GM21526 (cell line): ENCODE measurements around the gene PABPN1.
"Not testable (repeated sequence)": the region's sequence is repeated elsewhere in the genome, so short reads cannot be mapped to it uniquely, and the experiment has no call there.

Source experiments
- ATAC-seq: cut with Tn5 transposase; IDR thresholded peaks from one replicate; pipeline ENCODE4 v1.9.1; 2021; ENCODE audit warnings: moderate library complexity; ENCODE audit not compliant: unreplicated experiment, low FRiP score

The PABPN1 gene

GRCh38 chr14:23324993-23325392 is 3.7 kb downstream of the PABPN1 start:
- ATAC-seq = no peak

DNA sequence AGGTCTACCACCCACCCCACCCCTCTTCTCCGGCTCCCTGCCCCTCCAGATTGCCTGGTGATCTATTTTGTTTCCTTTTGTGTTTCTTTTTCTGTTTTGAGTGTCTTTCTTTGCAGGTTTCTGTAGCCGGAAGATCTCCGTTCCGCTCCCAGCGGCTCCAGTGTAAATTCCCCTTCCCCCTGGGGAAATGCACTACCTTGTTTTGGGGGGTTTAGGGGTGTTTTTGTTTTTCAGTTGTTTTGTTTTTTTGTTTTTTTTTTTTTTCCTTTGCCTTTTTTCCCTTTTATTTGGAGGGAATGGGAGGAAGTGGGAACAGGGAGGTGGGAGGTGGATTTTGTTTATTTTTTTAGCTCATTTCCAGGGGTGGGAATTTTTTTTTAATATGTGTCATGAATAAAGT is 4.5 kb downstream of the PABPN1 start:
- not testable (repeated sequence) for ATAC-seq

DNA sequence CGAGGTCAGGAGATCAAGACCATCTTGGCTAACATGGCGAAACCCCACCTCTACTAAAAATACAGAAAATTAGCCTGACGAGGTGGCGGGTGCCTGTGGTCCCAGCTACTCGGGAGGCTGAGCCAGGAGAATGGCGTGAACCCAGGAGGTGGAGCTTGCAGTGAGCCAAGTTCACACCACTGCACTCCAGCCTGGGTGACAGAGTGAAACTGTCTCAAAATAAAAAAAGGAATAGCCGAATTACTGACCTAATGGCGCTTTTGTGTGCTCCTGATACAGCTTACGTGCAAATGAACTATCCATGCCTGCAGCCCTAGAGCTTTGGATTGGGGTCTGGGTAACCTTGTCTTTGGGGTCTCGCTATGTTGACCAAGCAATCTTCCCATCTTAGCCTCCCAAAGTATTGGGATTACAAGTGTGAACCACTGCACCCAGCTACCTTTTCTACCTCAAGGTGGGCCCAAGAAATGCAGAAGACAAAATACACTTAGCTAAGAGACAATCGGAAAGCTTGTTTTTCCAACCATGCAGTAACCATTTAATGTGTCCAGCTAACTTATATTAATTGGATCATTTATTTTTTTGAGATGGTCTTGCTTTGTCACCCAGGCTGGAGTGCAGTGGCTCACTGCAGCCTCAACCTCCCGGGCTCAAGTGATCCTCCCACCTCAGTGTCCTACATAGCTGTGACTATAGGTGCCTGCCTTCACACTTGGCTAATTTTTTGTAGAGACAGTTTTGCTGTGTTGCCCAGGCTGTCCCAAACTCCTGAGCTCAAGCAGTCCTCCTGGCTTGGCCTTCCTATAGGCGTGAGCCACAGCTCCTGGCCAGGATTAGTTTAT is 5.5 kb downstream of the PABPN1 start:
- ATAC-seq = no peak

- no peak for ATAC-seq
Observed at GRCh38 chr14:23327947-23328744, 6.9 kb downstream of the PABPN1 start.

DNA sequence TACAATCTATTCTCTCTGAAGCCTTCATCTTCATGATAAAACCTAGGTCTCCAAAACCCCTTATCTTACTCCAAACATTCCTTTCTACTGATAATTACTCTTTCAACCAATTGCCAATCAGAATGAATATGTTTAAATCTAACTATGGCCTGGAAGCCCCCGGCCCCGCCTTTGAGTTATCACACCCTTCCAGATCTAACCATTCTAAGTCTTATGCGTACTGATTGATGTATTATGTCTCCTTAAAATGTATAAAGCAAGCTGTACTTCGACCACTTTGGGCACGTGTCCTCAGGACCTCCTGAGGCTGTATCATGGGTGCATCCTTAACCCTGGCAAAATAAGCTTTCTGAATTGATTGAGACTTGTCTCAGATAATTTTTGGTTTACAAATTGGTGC is 14.4 kb downstream of the PABPN1 start:
- ATAC-seq = no peak

DNA sequence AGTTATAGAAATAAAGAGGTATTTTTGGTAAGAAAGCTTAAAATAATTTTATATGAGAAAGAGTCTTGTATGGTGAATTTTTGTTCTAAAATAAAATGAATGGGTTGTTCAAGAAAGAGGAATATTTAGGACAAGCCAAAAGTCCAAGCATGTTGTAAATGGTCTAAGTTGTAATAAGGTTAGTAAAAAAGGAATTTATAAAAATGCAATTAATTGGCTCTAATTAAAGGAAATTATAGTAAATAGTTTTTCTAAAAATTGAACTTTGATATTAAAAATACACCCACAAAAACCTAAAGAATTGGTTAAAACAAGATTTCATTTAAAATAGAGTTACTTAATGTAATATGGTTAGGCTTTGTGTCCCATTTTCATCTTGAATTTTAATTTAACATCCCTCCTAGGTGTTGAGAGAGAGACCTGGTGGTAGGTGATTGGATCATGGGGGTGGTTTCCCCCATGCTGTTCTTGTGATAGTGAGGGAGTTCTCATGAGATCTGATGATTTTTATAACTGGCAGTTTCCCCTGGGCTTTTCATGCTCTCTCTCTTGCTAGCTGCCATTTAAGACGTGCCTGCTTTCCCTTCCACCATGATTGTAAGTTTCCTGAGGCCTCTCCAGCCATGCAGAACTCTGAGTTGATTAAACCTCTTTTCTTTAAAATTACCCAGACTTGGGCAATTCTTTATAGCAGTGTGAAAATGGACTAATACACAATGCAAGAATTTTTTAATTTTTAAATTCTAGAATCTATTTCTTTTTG is 18.4 kb downstream of the PABPN1 start:
- no peak for ATAC-seq

DNA sequence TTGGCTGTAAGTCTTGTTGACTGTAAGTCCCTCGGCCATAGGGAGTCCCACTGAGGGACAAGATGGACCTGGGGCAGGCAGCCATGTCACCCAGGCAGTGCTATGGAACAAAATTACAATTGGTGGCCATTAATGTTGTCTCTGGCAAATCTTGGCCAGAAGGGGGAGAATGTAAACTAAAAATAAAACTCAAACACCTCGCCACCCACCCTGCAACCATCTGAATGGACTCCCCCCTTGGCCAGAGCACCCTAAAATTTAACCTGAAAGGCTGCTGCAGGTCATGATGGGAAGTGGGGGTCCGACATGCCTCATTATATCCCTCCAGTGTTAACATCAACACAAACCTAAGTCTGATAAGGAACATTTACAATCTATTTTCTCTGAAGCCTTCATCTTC is 23.2 kb downstream of the PABPN1 start:
- no peak for ATAC-seq

DNA sequence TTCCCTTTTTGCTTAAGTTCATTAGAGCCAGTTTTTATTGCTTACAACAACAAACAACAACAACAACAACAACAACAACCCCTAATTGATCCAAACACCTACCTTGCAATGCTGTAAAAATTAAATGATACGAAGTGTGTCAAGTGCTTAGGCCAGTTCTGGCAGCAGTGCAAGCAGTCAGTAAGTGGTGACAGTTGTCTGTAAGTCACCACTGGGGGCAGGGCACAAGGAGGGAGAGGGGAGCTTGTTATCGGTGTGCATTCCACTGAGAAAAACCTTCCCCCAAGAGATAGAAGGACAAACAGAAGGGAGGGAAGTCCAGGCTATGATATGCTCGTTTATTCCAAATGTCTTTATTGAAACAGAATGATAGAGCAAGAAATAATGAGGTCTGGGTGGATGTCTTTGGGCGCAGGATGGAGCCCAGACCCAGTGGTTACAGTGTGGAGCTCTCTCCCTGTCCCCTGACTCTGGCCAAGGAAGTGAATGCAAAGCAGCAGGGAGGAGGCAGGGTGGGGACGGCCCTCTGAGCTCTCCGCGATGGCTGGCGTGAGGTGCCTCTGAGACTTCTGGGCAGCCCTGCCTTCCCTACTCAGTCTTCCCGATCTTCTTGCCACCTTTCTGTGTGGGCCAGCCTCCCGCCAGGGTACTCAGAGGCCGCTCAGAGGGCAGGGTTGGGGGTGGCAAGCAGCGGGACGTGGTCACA is 24.9 kb downstream of the PABPN1 start:
- no peak for ATAC-seq

- ATAC-seq = no peak
Observed at GRCh38 chr14:23346693-23347405, 25.6 kb downstream of the PABPN1 start.

- no peak for ATAC-seq
Observed at GRCh38 chr14:23347406-23348296, 26.4 kb downstream of the PABPN1 start.

DNA sequence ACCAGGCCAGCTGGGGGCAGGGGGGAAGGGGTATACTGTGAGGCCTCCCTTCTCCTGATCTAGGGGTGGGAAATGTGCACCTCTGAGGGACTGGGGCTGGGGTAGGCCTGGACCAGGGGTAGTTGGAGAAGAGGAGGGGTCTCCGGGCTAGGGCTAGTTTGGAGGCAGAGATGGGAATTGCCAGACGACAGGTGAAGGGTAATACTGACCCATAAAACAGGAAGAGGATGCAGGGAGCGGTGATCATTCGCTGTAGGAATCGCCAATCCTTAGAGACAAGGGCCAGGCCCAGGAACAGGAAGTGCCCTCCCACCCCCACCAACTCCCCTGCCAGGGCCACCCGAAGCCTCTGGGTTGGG is 27.0 kb downstream of the PABPN1 start:
- no peak for ATAC-seq

DNA sequence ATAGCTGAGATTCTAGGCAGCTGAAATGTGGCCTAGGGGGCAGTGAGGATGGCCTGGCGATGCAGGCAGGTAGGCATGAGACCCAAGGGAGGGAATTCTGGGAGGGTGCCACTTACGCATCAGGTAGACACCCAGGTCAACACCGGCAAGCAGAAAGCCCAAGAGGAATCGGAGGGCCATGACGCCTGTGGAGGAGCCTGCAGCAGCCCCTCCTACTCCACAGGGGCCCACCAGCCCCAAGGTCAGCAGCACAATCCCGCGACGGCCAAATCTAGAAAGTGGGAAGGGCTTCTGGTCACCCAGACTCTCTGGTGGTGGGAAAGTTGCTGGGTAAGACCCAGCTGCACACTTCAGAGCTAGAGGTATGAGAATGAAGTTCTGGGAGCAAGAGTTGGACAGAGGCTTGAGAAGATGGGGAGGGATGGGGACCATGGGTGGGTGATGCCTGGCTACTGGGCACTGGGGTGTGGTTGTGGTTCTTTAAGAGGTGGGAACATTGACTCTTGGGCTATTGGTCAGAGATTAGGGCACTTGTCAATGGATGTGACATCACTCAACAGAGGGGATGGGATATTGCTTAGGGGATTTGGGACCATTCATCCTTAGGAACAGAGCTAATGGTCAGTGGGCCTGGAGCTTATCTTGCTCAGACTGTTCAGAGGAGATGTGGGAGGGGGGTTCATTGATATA is 28.0 kb downstream of the PABPN1 start:
- no peak for ATAC-seq

DNA sequence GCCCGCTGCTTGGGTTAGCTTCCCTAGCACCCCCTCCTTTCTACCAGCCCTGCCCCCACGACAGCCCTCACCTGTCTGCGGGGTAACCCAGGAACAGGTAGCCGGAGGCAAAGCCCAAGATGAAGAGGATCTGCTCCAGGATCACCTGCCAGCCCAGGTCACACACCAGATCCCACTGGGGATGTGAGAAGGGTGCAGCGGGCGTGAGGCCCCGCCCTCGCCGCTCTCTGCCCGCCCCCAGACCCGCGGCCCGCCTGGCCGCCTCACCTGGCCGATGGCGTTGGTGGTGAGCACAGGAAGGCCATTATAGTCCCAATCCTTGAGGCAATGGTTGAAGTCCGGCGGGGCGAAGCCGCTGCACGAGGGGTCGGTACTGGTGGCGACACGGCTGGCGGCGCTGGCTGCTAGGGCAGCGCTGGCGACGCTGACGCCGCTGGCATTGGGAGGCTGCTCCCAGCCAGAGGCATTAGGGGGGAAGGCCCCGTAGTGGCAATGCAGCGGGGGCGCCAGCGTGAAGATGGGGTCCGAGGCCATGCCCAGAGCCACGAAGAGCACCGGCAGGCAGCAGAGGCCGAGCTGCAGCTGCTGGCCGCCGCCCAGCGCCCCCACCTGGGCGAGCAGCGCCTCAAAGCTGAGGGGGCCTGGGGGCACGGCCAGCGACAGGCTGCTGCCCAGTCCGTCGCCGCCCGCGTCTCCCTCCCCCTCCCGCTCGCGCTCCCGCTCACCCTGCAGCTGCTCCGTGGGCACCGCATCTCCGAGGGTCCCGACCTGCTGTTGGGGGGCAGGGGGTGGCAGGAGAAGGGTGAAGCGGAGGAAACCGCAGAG is 30.6 kb downstream of the PABPN1 start:
- no peak for ATAC-seq

GRCh38 chr14:23352506-23353432 is 31.5 kb downstream of the PABPN1 start, which contains the start of gene SLC22A17:
TSS of gene SLC22A17 (minus strand) at chr14:23352887.
- no peak for ATAC-seq

DNA sequence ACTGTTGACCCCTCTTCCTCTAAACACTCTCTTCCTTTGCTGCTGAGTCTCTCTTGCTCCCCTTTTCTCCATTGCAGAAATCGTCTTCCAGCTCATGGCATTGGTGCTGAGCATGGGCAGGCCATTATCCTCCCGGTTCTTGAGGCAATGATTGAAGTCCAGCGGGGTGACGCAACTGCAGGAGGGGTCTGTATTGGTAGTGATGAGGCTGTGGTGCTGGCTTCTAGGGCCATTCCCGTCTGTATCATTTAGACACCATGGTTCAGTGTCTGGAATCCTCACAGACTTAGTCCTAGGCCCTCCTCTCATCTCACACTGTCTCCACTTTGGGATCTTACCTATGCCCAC is 32.1 kb downstream of the PABPN1 start:
- ATAC-seq = no peak

GRCh38 chr14:23354990-23355389 is 33.7 kb downstream of the PABPN1 start:
- ATAC-seq = no peak
